HEK293 (cell line): Measurements from ENCODE around the gene CACNA1D.

ENCODE experiments used
- CTCF ChIP-seq: fragments of 450-650 bp; formaldehyde crosslinking; IDR thresholded peaks from 2 replicates; pipeline ENCODE4 v1.5.1; 2016; ENCODE audit warnings: missing biosample characterization, missing genetic modification characterization
- PRDM10 ChIP-seq: fragments of 450-650 bp; formaldehyde crosslinking; IDR thresholded peaks from 2 replicates; pipeline ENCODE4 v1.5.1; 2016; ENCODE audit warnings: missing biosample characterization, missing genetic modification characterization
- PRDM6 ChIP-seq: fragments of 450-650 bp; formaldehyde crosslinking; IDR thresholded peaks from 2 replicates; pipeline ENCODE4 v1.5.1; 2017; ENCODE audit warnings: missing biosample characterization, missing genetic modification characterization
- SCRT1 ChIP-seq: fragments of 450-650 bp; formaldehyde crosslinking; IDR thresholded peaks from 2 replicates; pipeline ENCODE4 v1.5.1; 2016; ENCODE audit warnings: missing biosample characterization, missing genetic modification characterization, borderline replicate concordance
- SP3 ChIP-seq: fragments of 450-650 bp; formaldehyde crosslinking; IDR thresholded peaks from 2 replicates; pipeline ENCODE4 v1.5.1; 2016; ENCODE audit warnings: missing biosample characterization, missing genetic modification characterization
- TCF7L2 ChIP-seq: IDR thresholded peaks from 2 replicates; pipeline ENCODE4 v1.6.1; 2011; ENCODE audit warnings: low read depth, mild to moderate bottlenecking, inconsistent platforms, low read length, moderate library complexity, borderline replicate concordance
- ZNF175 ChIP-seq: fragments of 450-650 bp; formaldehyde crosslinking; IDR thresholded peaks from 2 replicates; pipeline ENCODE4 v1.5.1; 2016; ENCODE audit warnings: missing biosample characterization, missing genetic modification characterization
- ZNF449 ChIP-seq: fragments of 450-650 bp; formaldehyde crosslinking; IDR thresholded peaks from 2 replicates; pipeline ENCODE4 v1.5.1; 2017; ENCODE audit warnings: missing biosample characterization, mild to moderate bottlenecking, missing genetic modification characterization, moderate library complexity
- ZNF544 ChIP-seq: fragments of 450-650 bp; formaldehyde crosslinking; IDR thresholded peaks from 2 replicates; pipeline ENCODE4 v1.5.0; 2017; ENCODE audit warnings: missing biosample characterization, missing genetic modification characterization
- ZNF561 ChIP-seq: fragments of 450-650 bp; IDR thresholded peaks from 2 replicates; pipeline ENCODE4 v1.5.1; 2018; ENCODE audit warnings: missing biosample characterization, missing genetic modification characterization, borderline replicate concordance
- ZNF660 ChIP-seq: fragments of 450-650 bp; IDR thresholded peaks from 2 replicates; pipeline ENCODE4 v1.5.1; 2018; ENCODE audit warnings: missing biosample characterization, mild to moderate bottlenecking, missing genetic modification characterization
- ZNF792 ChIP-seq: fragments of 450-650 bp; formaldehyde crosslinking; IDR thresholded peaks from 2 replicates; pipeline ENCODE4 v1.5.1; 2016; ENCODE audit warnings: missing biosample characterization, missing genetic modification characterization
- ZNF830 ChIP-seq: fragments of 450-650 bp; IDR thresholded peaks from 2 replicates; pipeline ENCODE4 v1.5.0; 2018; ENCODE audit warnings: missing biosample characterization, missing genetic modification characterization, low read depth, mild to moderate bottlenecking, moderate library complexity
- ZSCAN5A ChIP-seq: fragments of 450-650 bp; formaldehyde crosslinking; IDR thresholded peaks from 2 replicates; pipeline ENCODE4 v1.5.1; 2016; ENCODE audit warnings: missing biosample characterization, missing genetic modification characterization

DNA sequence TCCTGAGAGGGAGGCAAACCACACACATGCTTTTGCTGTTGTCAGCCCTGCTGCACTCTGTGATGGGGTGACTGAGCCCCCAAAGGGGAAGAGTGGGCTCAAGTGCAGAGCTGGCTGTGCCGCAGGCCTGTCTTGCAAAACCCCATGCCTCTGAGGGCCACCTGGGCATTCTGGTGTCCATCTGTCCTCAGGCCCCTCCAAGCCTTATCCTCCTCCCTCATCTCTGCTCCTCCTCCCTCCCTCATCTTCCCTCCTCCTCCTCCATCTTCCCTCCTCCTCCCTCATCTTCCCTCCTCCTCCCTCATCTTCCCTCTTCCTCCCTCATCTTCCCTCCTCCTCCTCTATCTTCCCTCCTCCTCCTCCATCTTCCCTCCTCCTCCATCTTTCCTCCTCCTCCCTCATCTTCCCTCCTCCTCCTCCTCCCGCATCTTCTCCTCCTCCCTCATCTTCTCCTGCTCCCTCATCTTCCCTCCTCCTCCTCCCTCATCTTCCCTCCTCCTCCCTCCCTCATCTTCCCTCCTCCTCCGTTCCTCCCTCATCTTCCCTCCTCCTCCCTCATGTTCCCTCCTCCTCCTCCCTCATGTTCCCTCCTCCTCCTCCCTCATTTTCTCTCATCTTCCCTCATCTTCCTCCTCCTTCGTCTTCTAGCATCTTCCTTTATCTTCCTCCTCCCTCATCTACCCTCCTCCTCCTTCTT lies 311.2 kb downstream of the CACNA1D start:
- no peak for TF ChIP-seq CTCF (tag by site-specific recombination)
- no peak for TF ChIP-seq ZNF449
- TF ChIP-seq ZNF660 (tag by site-specific recombination) = no peak
- TF ChIP-seq PRDM10 (tag by site-specific recombination) = no peak
- no peak for TF ChIP-seq SP3
- no peak for TF ChIP-seq TCF7L2
- no peak for TF ChIP-seq ZNF175 (tag by site-specific recombination)
- TF ChIP-seq ZNF792 = no peak
- no peak for TF ChIP-seq ZNF561
- TF ChIP-seq PRDM6 (tag by site-specific recombination) = no peak
- no peak for TF ChIP-seq SCRT1 (tag by site-specific recombination)
- TF ChIP-seq ZNF544 = no peak
- no peak for TF ChIP-seq ZSCAN5A
- TF ChIP-seq ZNF830 = no peak
